SK-N-SH treated with all-trans-retinoic acid at 6 μM for 48 hours (cell line): ENCODE measurements around the gene HERC6.

Source experiments
- ARNTL ChIP-seq: fragments of 450-650 bp; formaldehyde crosslinking; IDR thresholded peaks from 2 replicates; pipeline ENCODE4 v1.5.0; 2020; ENCODE audit warnings: low read depth, mild to moderate bottlenecking, moderate library complexity, borderline replicate concordance
- SNAI2 ChIP-seq: fragments of 250-450 bp; sonication (Bioruptor Pico); IDR thresholded peaks from 2 replicates; pipeline ENCODE4 v1.5.0; 2020; ENCODE audit warnings: mild to moderate bottlenecking, moderate library complexity
- TCF4 ChIP-seq: fragments of 250-450 bp; sonication (Bioruptor Pico); IDR thresholded peaks from 2 replicates; pipeline ENCODE4 v1.8.0; 2021; ENCODE audit warnings: mild to moderate bottlenecking, moderate library complexity, borderline replicate concordance
- ZFP3 ChIP-seq: fragments of 250-450 bp; sonication (Bioruptor Pico); IDR thresholded peaks from 2 replicates; pipeline ENCODE4 v1.5.0; 2020; ENCODE audit warnings: mild to moderate bottlenecking, moderate library complexity
- TF ChIP-seq, protein P1 (sequence below): fragments of 250-450 bp; sonication (Bioruptor Pico); IDR thresholded peaks from 2 replicates; pipeline ENCODE4 v1.8.0; 2020; ENCODE audit warnings: mild to moderate bottlenecking, moderate library complexity, borderline replicate concordance

GRCh38 chr4:88353324-88353723 lies 25.3 kb upstream of the HERC6 start:
- no peak for TF ChIP-seq ZFP3 (CRISPR knock-in tag)
- no peak for TF ChIP-seq SNAI2 (CRISPR knock-in tag)
- TF ChIP-seq ARNTL = no peak
- no peak for TF ChIP-seq TCF4 (CRISPR knock-in tag)
- TF ChIP-seq, protein P1, sequence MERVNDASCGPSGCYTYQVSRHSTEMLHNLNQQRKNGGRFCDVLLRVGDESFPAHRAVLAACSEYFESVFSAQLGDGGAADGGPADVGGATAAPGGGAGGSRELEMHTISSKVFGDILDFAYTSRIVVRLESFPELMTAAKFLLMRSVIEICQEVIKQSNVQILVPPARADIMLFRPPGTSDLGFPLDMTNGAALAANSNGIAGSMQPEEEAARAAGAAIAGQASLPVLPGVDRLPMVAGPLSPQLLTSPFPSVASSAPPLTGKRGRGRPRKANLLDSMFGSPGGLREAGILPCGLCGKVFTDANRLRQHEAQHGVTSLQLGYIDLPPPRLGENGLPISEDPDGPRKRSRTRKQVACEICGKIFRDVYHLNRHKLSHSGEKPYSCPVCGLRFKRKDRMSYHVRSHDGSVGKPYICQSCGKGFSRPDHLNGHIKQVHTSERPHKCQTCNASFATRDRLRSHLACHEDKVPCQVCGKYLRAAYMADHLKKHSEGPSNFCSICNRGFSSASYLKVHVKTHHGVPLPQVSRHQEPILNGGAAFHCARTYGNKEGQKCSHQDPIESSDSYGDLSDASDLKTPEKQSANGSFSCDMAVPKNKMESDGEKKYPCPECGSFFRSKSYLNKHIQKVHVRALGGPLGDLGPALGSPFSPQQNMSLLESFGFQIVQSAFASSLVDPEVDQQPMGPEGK (CRISPR knock-in tag) = no peak
